Karpas-422 (cell line): ENCODE data around the gene YPEL1. TPM values are rescaled to one million over a fixed set of nuclear protein-coding genes. Genes with fewer than 3 reads are reported as not detected.

Source experiments
- DNase-seq: peaks from one replicate; pipeline ENCODE4 v3.0.0-alpha.2; 2015
- H2AFZ ChIP-seq: fragments of 200-600 bp; sonication (generic); 2 replicates; pipeline ENCODE4 v1.6.1; 2014; ENCODE audit warnings: antibody characterized with exemption, low read length, mixed read lengths
- H3K27ac ChIP-seq: fragments of 200-600 bp; sonication (generic); 2 replicates; pipeline ENCODE4 v1.5.1; 2014; ENCODE audit warnings: mild to moderate bottlenecking, low read length, moderate library complexity
- H3K27me3 ChIP-seq: fragments of 200-600 bp; sonication (generic); 2 replicates; pipeline ENCODE4 v1.6.1; 2014; ENCODE audit warnings: low read length, mixed read lengths
- H3K36me3 ChIP-seq: fragments of 200-600 bp; sonication (generic); 2 replicates; pipeline ENCODE4 v1.6.1; 2014; ENCODE audit warnings: low read length, mixed read lengths; ENCODE audit not compliant: insufficient read depth
- H3K4me1 ChIP-seq: fragments of 200-600 bp; sonication (generic); 2 replicates; pipeline ENCODE4 v1.6.1; 2014; ENCODE audit warnings: mild to moderate bottlenecking, low read length, mixed read lengths
- H3K4me2 ChIP-seq: fragments of 200-600 bp; sonication (generic); 2 replicates; pipeline ENCODE4 v1.6.1; 2014; ENCODE audit warnings: low read length, low read depth, mild to moderate bottlenecking; ENCODE audit not compliant: poor library complexity, severe bottlenecking
- H3K4me3 ChIP-seq: fragments of 200-600 bp; sonication (generic); 2 replicates; pipeline ENCODE4 v1.5.1; 2014; ENCODE audit warnings: mild to moderate bottlenecking, antibody characterized with exemption, low read length, mixed read lengths
- H3K79me2 ChIP-seq: fragments of 200-600 bp; sonication (generic); 2 replicates; pipeline ENCODE4 v1.6.1; 2014; ENCODE audit warnings: mild to moderate bottlenecking, low read length, mixed read lengths
- H3K9ac ChIP-seq: fragments of 200-600 bp; sonication (generic); 2 replicates; pipeline ENCODE4 v1.6.0; 2014; ENCODE audit warnings: low read length
- H3K9me2 ChIP-seq: fragments of 200-600 bp; sonication (generic), shearing (Covaris generic); replicated peaks from 2 replicates; pipeline ENCODE4 v1.6.0; 2014; ENCODE audit warnings: mild to moderate bottlenecking, low read length, moderate library complexity; ENCODE audit not compliant: insufficient read depth
- H3K9me3 ChIP-seq: fragments of 300-700, 200-600 bp; sonication (generic); 2 replicates; pipeline ENCODE4 v1.6.1; 2014; ENCODE audit warnings: low read length, mixed read lengths
- H4K20me1 ChIP-seq: fragments of 200-600 bp; sonication (generic); 2 replicates; pipeline ENCODE4 v1.6.1; 2014; ENCODE audit warnings: mild to moderate bottlenecking, antibody characterized with exemption, low read length, low read depth; ENCODE audit not compliant: insufficient read depth
- total RNA-seq: library from RNA; depleted of rRNA; stranded (reverse); fragments of >200 nt; shearing (Covaris generic); gene quantifications from 2 replicates; pipeline ENCODE4 v1.2.3, GENCODE V29; 2014; ENCODE audit warnings: low replicate concordance

Gene YPEL1
- total RNA-seq, 1 experiment from 2014 or later, result 1.8 TPM

DNA sequence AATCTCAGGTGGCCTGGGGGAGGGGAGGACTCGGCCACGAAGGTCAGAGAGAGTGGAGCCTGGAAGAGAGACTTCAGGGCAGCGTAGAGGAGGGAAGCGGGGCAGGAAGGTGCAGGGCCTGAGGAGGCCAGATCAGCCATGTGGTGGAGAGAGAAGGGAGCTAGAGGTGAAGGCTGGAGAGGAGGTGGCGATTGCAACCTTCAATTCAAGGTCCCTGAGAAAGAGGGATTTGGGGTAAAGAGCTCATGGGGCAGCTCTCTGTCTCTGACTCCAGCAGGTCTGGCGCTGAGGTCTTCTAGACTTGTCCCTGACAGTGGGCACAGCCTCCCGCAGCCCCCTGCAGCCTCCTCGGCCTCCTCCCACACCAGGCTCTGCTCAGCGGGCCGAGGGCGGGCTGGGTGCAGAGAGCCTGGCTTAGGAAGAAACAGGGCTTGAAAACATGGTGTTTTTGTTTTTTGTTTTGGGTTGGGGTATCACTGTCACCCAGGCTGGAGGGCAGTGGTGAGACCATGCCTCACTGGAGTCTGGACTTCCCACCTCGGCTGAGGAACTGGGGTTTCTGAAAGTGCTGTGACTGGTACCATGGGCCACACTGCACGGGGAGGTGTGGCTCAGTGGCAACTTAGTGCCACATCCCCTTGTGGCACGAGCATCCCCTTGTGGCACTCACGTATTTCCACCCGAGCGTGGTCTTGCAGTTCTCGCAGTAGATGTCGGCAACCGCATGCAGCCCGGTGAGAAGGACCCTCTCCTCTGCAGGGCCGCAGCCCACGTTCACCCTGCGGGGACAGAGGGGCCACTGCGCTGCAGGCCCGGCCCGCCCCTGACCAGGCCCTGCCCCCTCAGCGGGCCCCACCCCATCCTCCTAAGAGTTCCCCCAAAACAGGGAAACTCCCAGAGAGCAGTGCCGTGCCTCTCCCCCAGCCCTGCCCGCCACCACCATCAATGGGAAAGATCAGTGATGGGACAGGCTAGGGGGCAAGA is 32.6 kb downstream of the YPEL1 start:
- Histone ChIP-seq H3K4me1 (peaks cover 5% of the 10 kb centered on the region; the same call in 1 of the 2 replicates), H3K9ac (no peak overlapping the region), H3K27ac (no peak overlapping the region), H3K4me3 (no peak overlapping the region), H3K9me2 (no peaks in the 10 kb centered on the region), H2AFZ (no peak overlapping the region), H3K27me3 (no peaks in the 10 kb centered on the region), H4K20me1 (no peaks in the 10 kb centered on the region), H3K9me3 (no peaks in the 10 kb centered on the region), H3K4me2 (no peak overlapping the region), H3K36me3 (no peaks in the 10 kb centered on the region), H3K79me2 (no peaks in the 10 kb centered on the region)
- no peak for DNase-seq

DNA sequence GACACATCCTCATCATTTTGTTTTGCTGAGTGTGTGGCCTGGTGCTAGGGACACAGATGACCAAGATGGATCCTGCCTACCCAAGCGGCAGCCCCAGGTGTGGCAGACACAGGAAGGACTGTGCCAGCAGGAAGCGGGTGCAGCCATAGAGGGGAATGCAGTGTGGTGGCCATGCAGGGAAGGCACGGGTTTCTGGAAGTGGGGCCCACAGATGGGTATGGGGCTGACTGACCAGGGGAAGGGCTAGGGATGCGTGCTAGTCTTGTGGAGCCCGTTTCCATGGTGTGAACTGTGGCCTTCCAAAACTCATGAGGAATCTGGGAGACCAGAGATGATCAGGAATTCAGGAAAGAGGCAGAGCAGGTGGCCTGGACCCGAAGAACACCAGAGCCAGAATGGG is 33.5 kb downstream of the YPEL1 start:
- no peaks in the 10 kb centered on the region for H3K4me1 ChIP-seq
- H4K20me1 ChIP-seq, result no peaks in the 10 kb centered on the region
- no peak overlapping the region for H2AFZ ChIP-seq
- H3K4me3 ChIP-seq, result no peak overlapping the region
- H3K27me3 ChIP-seq, result no peaks in the 10 kb centered on the region
- H3K9me2 ChIP-seq, result no peaks in the 10 kb centered on the region
- no peak overlapping the region for H3K9ac ChIP-seq
- no peak overlapping the region for H3K4me2 ChIP-seq
- DNase-seq, result no peak
- H3K27ac ChIP-seq, result no peak overlapping the region
- no peaks in the 10 kb centered on the region for H3K9me3 ChIP-seq
- no peaks in the 10 kb centered on the region for H3K79me2 ChIP-seq
- H3K36me3 ChIP-seq, result no peaks in the 10 kb centered on the region

DNA sequence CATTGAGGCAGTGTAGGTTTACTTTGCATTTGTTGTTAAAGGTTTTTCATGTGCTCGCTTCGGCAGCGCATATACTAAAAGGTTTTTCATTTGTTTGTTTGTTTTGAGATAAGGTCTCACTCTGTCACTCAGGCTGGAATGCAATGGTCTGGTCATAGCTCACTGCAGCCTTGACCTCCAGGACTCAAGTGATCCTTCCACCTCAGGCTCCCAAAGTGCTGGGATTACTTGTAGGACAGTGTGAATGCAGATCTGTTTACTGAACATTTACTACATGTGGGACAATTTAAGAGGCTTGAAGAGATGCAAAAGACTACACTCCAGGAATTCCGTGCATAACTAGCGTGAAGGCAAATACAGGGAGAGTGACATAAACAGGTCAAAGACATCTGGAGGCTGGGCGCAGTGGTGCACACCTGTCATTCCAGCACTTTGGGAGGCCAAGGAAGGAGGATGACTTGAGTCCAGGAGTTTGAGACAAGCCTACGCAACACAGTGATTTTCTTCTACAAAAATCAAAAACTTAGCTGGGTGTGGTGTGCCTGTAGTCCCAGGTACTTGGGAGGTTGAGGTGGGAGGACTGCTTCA is 34.1 kb downstream of the YPEL1 start:
- H3K79me2 ChIP-seq, result no peaks in the 10 kb centered on the region
- no peak overlapping the region for H3K27ac ChIP-seq
- no peak overlapping the region for H3K4me2 ChIP-seq
- no peak for DNase-seq
- no peaks in the 10 kb centered on the region for H4K20me1 ChIP-seq
- H3K9me3 ChIP-seq, result no peaks in the 10 kb centered on the region
- H3K4me1 ChIP-seq, result no peaks in the 10 kb centered on the region
- no peak overlapping the region for H3K4me3 ChIP-seq
- no peaks in the 10 kb centered on the region for H3K27me3 ChIP-seq
- no peak overlapping the region for H2AFZ ChIP-seq
- H3K9me2 ChIP-seq, result no peaks in the 10 kb centered on the region
- H3K9ac ChIP-seq, result no peak overlapping the region
- H3K36me3 ChIP-seq, result 0 out of 2 replicates have a peak, but pooled peaks cover 2% of the 10 kb centered on the region

DNA sequence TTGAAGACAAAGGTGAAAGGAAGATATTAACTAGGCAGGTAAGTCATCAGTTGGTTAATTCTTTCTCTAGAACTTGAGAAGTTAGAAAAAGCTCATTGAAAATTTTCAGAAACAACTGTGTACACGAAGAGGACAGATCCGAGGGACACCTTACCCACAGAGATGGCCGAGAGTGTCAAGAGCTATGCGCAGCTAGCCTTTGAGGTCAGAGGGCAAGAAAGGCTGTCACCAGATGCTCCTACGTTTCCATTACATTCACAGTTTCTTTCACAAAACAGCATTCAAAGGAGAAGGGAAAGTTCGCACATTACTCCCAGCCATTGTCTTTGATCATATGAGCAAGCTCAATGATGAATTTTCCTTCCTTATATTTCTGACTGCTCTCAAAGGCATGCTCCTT is 34.8 kb downstream of the YPEL1 start:
- no peaks in the 10 kb centered on the region for H4K20me1 ChIP-seq
- H3K79me2 ChIP-seq, result no peaks in the 10 kb centered on the region
- H3K4me3 ChIP-seq, result no peak overlapping the region
- H3K9me3 ChIP-seq, result no peaks in the 10 kb centered on the region
- DNase-seq, result no peak
- H3K27me3 ChIP-seq, result no peaks in the 10 kb centered on the region
- H3K4me1 ChIP-seq, result no peaks in the 10 kb centered on the region
- H3K9me2 ChIP-seq, result no peaks in the 10 kb centered on the region
- H2AFZ ChIP-seq, result no peak overlapping the region
- no peak overlapping the region for H3K9ac ChIP-seq
- no peak overlapping the region for H3K4me2 ChIP-seq
- no peak overlapping the region for H3K27ac ChIP-seq
- 0 out of 2 replicates have a peak, but pooled peaks cover 2% of the 10 kb centered on the region for H3K36me3 ChIP-seq

DNA sequence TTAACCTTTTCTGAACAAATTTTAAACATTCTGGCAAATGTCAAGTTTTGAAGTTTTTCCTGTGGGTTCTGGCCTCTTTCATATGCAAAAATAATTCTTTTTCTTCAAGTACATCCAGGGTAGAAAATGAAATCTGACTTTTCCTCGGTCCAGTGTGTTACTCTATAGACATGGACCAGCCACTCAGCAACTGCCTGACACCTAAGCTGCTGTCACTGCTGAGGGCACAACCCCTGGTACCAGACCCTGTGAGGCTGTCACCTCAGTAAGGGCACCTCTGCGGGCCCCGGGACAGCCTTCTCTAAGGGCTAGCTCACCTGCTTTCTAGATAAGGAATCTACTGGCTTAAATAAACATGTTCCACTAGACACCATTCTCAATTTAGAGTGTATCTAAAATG is 36.0 kb downstream of the YPEL1 start:
- Histone ChIP-seq H3K4me3 (no peak overlapping the region), H3K36me3 (0 out of 2 replicates have a peak, but pooled peaks cover 2% of the 10 kb centered on the region), H3K4me2 (no peak overlapping the region), H3K9ac (no peak overlapping the region), H3K9me2 (no peaks in the 10 kb centered on the region), H3K27me3 (no peaks in the 10 kb centered on the region), H2AFZ (no peak overlapping the region), H4K20me1 (no peaks in the 10 kb centered on the region), H3K79me2 (no peaks in the 10 kb centered on the region), H3K9me3 (no peaks in the 10 kb centered on the region), H3K4me1 (no peaks in the 10 kb centered on the region), H3K27ac (no peak overlapping the region)
- no peak for DNase-seq

DNA sequence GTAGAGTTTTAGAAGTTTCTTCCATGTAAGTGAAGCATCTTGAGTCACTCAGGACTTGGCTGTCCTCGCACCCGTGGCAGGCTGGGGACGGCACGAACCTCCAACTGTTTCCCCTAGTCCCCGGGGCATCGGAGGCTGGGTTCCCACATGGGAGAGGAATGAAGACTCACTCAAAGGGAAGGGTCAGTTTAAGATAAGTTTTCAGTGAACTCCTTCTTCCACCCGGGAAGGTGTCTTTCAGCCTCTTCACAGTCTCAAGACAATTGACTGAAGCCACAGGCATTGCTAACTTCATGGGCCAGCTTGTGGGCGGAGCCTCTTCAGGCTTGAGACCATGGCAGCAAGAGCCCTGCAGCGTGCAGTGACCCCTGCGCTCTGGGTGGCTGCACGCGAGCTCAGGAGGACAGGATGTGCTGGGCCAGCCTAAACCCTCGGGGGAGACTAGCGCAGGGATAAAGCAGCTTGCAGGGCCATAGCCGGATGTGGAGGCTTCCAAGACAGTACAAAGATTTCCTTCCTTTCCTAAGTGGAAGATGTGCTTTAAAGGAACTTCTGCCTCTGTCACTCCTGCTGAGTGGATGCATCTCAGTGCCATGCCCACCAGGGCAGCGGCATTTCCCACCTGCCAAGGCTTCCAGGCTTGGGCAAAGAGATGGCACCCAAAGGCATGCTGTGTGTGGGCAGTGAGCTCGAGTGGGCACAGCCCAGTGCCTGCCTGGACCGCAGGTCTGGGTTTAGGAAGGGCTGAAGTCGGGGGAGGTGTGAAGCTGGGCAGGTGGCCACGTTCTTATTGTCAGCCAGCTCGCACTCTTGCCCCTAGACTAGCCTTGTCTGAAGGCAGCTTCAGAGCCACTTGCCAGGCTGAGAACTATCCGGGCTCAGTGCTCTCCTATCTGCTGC is 36.9 kb downstream of the YPEL1 start:
- H3K9me2 ChIP-seq, result no peaks in the 10 kb centered on the region
- no peak overlapping the region for H3K4me2 ChIP-seq
- no peaks in the 10 kb centered on the region for H3K4me1 ChIP-seq
- H2AFZ ChIP-seq, result no peak overlapping the region
- H3K27ac ChIP-seq, result no peak overlapping the region
- no peaks in the 10 kb centered on the region for H3K9me3 ChIP-seq
- no peak overlapping the region for H3K9ac ChIP-seq
- no peaks in the 10 kb centered on the region for H3K79me2 ChIP-seq
- no peaks in the 10 kb centered on the region for H3K27me3 ChIP-seq
- no peak for DNase-seq
- 0 out of 2 replicates have a peak, but pooled peaks cover 2% of the 10 kb centered on the region for H3K36me3 ChIP-seq
- no peak overlapping the region for H3K4me3 ChIP-seq
- no peaks in the 10 kb centered on the region for H4K20me1 ChIP-seq

DNA sequence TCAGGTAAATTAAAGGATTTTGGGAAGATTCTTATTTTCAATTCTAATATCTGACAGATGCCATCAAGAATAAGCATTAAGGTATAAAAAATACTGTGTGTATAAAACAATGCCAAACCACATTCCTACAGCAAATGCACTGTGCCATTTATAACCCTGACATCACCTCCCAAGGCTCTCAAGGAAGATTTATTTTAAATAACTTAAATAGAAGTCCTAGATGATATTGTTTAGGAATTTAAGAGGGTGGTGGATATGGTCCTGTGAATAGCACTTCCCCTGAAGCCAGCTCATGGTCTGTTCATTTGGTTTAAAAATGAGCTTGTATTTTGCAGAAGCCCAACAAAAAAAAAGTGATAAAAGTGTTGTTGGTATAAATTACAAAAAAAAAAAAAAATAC is 37.7 kb downstream of the YPEL1 start:
- no peaks in the 10 kb centered on the region for H3K79me2 ChIP-seq
- H3K4me1 ChIP-seq, result no peaks in the 10 kb centered on the region
- H3K9ac ChIP-seq, result no peak overlapping the region
- DNase-seq, result no peak
- H3K36me3 ChIP-seq, result 0 out of 2 replicates have a peak, but pooled peaks cover 2% of the 10 kb centered on the region
- no peaks in the 10 kb centered on the region for H3K27me3 ChIP-seq
- no peak overlapping the region for H3K4me3 ChIP-seq
- H3K9me2 ChIP-seq, result no peaks in the 10 kb centered on the region
- H4K20me1 ChIP-seq, result no peaks in the 10 kb centered on the region
- no peak overlapping the region for H3K4me2 ChIP-seq
- no peaks in the 10 kb centered on the region for H3K9me3 ChIP-seq
- H3K27ac ChIP-seq, result no peak overlapping the region
- H2AFZ ChIP-seq, result no peak overlapping the region
